Omental fat pad (tissue), 4 donors: ENCODE results near the gene R3HDM4. TPM values are rescaled to one million over a fixed set of nuclear protein-coding genes. Genes with fewer than 3 reads are reported as not detected.
"Not testable (repeated sequence)": the region's sequence is repeated elsewhere in the genome, so short reads cannot be mapped to it uniquely, and the experiment has no call there.

Experiments used
- ATAC-seq: fragments of 150-250 bp; one replicate; pipeline ENCODE4 v1.9.1; 2016; ENCODE audit warnings: mild to moderate bottlenecking, moderate library complexity; ENCODE audit not compliant: low FRiP score
- DNase-seq: peaks from one replicate; pipeline ENCODE4 v3.0.0-alpha.2; 2019; ENCODE audit warnings: low spot score
- CTCF ChIP-seq, 3 donors: fragments of 450-650 bp; IDR thresholded peaks; one replicate each; pipeline ENCODE4 v1.5.1; 2016 to 2017; ENCODE audit warnings: antibody characterized with exemption in 3 of 3, mild to moderate bottlenecking in 3 of 3, moderate library complexity in 2 of 3
- small RNA-seq: library from RNA; depleted of rRNA; stranded (forward); fragments of <200 nt; gene quantifications from one replicate; pipeline ENCODE3, GENCODE V24; 2016
- total RNA-seq, 4 donors: library from RNA; depleted of rRNA; stranded (reverse); fragments of >200 nt; gene quantifications; one replicate each; pipeline ENCODE4 v1.1.0, GENCODE V29; 2016

The R3HDM4 gene
- total RNA-seq, 4 donors from 2014 or later, result 27.1 to 55.2 (median 44.4) TPM

GRCh38 chr19:850221-850978 lies 62.6 kb downstream of the R3HDM4 start:
- ATAC-seq (peak; percentile 80), DNase-seq (peak; percentile 65)
- TF ChIP-seq CTCF (IDR thresholded peaks at IDR 0.05), result no peak

- not testable (repeated sequence) for DNase-seq, ATAC-seq
These were observed 63.8 kb downstream of the R3HDM4 start for GRCh38 chr19:849195-849594.

GRCh38 chr19:848386-848921 lies 64.6 kb downstream of the R3HDM4 start:
- no peak for TF ChIP-seq CTCF (IDR thresholded peaks at IDR 0.05)
- ATAC-seq, result peak; percentile 43
- no peak for DNase-seq

Small RNAs within 50 kb of the gene (small RNA-seq; reads per million reads assigned to genes)
- gene RNU6-9, result 0.39 reads per million

Other genes with a start within 250 kb of the R3HDM4 start
- gene FSTL3, start 236.8 kb downstream of the R3HDM4 start, total RNA-seq, result 100 to 1,000 TPM; 120 to 212 (median 152) TPM
- under 1 TPM in 1 of 4 donors, not detected in 3; 0.95 TPM for gene PRSS57, start 217.8 kb downstream of the R3HDM4 start, total RNA-seq
- 100 to 1,000 TPM in 1 of 4 donors, 10 to 100 TPM in 3; 44.6 to 119 (median 54.8) TPM for gene PALM, start 204.3 kb downstream of the R3HDM4 start, total RNA-seq
- gene MISP, start 162.1 kb downstream of the R3HDM4 start, total RNA-seq, result 1 to 10 TPM in 3 of 4 donors, not detected in 1; 1.4 to 9.6 (median 3.2) TPM
- 100 to 1,000 TPM; 106 to 195 (median 137) TPM for gene PTBP1, start 115.8 kb downstream of the R3HDM4 start, total RNA-seq
- not detected for gene PLPPR3, start 91.3 kb downstream of the R3HDM4 start, total RNA-seq
- 1 to 10 TPM in 1 of 4 donors, not detected in 3; 1.1 TPM for gene AZU1, start 85.4 kb downstream of the R3HDM4 start, total RNA-seq
- not detected for gene PRTN3, start 72.2 kb downstream of the R3HDM4 start, total RNA-seq
- gene ELANE, start 60.9 kb downstream of the R3HDM4 start, total RNA-seq, result 1 to 10 TPM in 2 of 4 donors, under 1 TPM in 1, not detected in 1; 0.72 to 7.7 (median 1.0) TPM
- 1,000 to 10,000 TPM; 1,367 to 3,469 (median 2,171) TPM for gene CFD, start 53.6 kb downstream of the R3HDM4 start, total RNA-seq
- 10 to 100 TPM; 20.1 to 34.0 (median 24.5) TPM for gene MED16, start 20.0 kb downstream of the R3HDM4 start, total RNA-seq
- gene RNU6-9, start 19.7 kb downstream of the R3HDM4 start, total RNA-seq, result not detected
- gene KISS1R, start 4.1 kb upstream of the R3HDM4 start, total RNA-seq, result under 1 TPM in 1 of 4 donors, not detected in 3; 0.24 TPM
- gene ARID3A, start 12.8 kb upstream of the R3HDM4 start, total RNA-seq, result 10 to 100 TPM in 2 of 4 donors, 1 to 10 TPM in 2; 3.7 to 15.1 (median 7.7) TPM
- 10 to 100 TPM; 22.8 to 69.4 (median 37.5) TPM for gene WDR18, start 71.1 kb upstream of the R3HDM4 start, total RNA-seq
- under 1 TPM in 1 of 4 donors, not detected in 3; 0.24 TPM for gene GRIN3B, start 87.2 kb upstream of the R3HDM4 start, total RNA-seq
- 100 to 1,000 TPM; 112 to 164 (median 161) TPM for gene TMEM259, start 107.9 kb upstream of the R3HDM4 start, total RNA-seq
- not detected for gene RNU6-2, start 108.3 kb upstream of the R3HDM4 start, total RNA-seq
- 10 to 100 TPM; 39.6 to 75.4 (median 60.8) TPM for gene CNN2, start 113.4 kb upstream of the R3HDM4 start, total RNA-seq
- 10 to 100 TPM; 10.3 to 29.8 (median 15.9) TPM for gene ABCA7, start 126.9 kb upstream of the R3HDM4 start, total RNA-seq
- gene ARHGAP45, start 153.9 kb upstream of the R3HDM4 start, total RNA-seq, result 10 to 100 TPM; 21.4 to 97.6 (median 36.3) TPM
- gene POLR2E, start 182.2 kb upstream of the R3HDM4 start, total RNA-seq, result 100 to 1,000 TPM; 151 to 216 (median 188) TPM
- 1,000 to 10,000 TPM in 1 of 4 donors, 100 to 1,000 TPM in 3; 429 to 1,640 (median 892) TPM for gene GPX4, start 190.8 kb upstream of the R3HDM4 start, total RNA-seq